Mucosa of descending colon (tissue), 3 donors: Measurements from ENCODE around the gene XYLT2. TPM values are rescaled to one million over a fixed set of nuclear protein-coding genes. Genes with fewer than 3 reads are reported as not detected.
"Not testable (repeated sequence)": the region's sequence is repeated elsewhere in the genome, so short reads cannot be mapped to it uniquely, and the experiment has no call there.

Experiments used
- ATAC-seq: fragments of 200-7000 bp; cut with Tn5 transposase; one replicate; pipeline ENCODE4 v1.9.1; 2020; ENCODE audit warnings: mild to moderate bottlenecking, moderate library complexity
- DNase-seq, 3 donors: peaks; one replicate each; pipeline ENCODE4 v3.0.0-alpha.2; 2020
- H3K36me3 ChIP-seq: fragments of 200-600 bp; one replicate; pipeline ENCODE4 v1.8.0; 2021; ENCODE audit warnings: low read depth, mild to moderate bottlenecking
- H3K4me1 ChIP-seq: fragments of 200-600 bp; one replicate; pipeline ENCODE4 v1.8.0; 2021; ENCODE audit warnings: low read depth, mild to moderate bottlenecking
- H3K4me3 ChIP-seq: fragments of 200-600 bp; one replicate; pipeline ENCODE4 v1.8.0; 2021; ENCODE audit warnings: mild to moderate bottlenecking
- H3K9me3 ChIP-seq: fragments of 200-600 bp; one replicate; pipeline ENCODE4 v1.8.0; 2021; ENCODE audit warnings: mild to moderate bottlenecking
- intact Hi-C, 2 donors: fragments of 100-400 bp; cut with DNase I in 1 of 2; cut with micrococcal nuclease in 1 of 2; formaldehyde crosslinking; loops; one replicate each; pipeline versions ENCODE4 v1.11.0 to v1.11.1; 2022; cut with DNase I, micrococcal nuclease
- total RNA-seq, 3 donors: library from RNA; stranded (reverse); fragmentation: NEBNext Ultra II Directional in 2 of 3; extraction: Animal tissue kit (Norgen Biotek cat#: 25700) in 2 of 3; gene quantifications; one replicate each; pipeline versions ENCODE4 v1.2.1 to v1.2.4, GENCODE V29; 2021 to 2023
- TF ChIP-seq, protein P1 (sequence below): fragments of 200-600 bp; IDR thresholded peaks from one replicate; pipeline ENCODE4 v1.8.0; 2022; ENCODE audit warnings: antibody characterized with exemption, mild to moderate bottlenecking
- donor health status: DM: no; HTN: no; CAD: no; lungs with moderate emphysema.
- donor health status: DM: no; HTN: no; CAD: no.
- donor health status: DM: no; HTN: yes; CAD: no.

The XYLT2 gene
- total RNA-seq, 3 donors from 2014 or later = 14.7 to 20.0 (median 18.4) TPM

DNA sequence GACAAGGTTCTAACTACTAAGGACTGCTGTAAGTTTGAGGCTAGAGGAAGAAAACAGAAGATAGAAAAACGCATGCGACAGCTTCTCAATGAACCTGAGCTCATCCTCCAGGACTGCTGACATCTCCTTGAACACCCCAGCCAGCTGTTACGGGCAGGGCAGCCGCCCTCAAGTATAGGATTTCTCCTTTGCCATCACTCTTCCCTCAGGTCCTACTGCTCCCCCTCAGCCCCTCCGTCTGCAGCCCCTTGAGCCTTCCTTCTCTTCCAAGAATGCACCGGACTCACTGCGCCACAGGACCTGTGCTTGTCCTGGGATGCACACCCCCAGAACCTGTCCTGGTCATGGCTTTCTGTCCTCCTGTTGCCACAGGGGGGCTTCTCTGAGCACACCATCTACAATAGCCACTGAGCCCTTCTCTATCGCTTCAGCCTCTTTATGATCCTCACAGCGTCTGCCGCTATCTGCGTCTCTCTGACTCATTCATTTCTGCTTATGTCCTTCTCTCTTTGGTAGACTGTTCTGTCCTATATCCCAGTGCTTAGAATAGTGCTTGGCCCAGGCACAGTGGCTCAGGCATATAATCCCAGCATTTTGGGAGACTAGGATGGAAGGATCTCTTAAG is 15.7 kb upstream of the XYLT2 start:
- intact Hi-C loops = no loop called here
- DNase-seq = no peak
- Histone ChIP-seq H3K4me3 (no peak overlapping the region), H3K4me1 (no peaks in the 10 kb centered on the region), H3K9me3 (no peaks in the 10 kb centered on the region), H3K36me3 (no peaks in the 10 kb centered on the region)
- TF ChIP-seq, protein P1, sequence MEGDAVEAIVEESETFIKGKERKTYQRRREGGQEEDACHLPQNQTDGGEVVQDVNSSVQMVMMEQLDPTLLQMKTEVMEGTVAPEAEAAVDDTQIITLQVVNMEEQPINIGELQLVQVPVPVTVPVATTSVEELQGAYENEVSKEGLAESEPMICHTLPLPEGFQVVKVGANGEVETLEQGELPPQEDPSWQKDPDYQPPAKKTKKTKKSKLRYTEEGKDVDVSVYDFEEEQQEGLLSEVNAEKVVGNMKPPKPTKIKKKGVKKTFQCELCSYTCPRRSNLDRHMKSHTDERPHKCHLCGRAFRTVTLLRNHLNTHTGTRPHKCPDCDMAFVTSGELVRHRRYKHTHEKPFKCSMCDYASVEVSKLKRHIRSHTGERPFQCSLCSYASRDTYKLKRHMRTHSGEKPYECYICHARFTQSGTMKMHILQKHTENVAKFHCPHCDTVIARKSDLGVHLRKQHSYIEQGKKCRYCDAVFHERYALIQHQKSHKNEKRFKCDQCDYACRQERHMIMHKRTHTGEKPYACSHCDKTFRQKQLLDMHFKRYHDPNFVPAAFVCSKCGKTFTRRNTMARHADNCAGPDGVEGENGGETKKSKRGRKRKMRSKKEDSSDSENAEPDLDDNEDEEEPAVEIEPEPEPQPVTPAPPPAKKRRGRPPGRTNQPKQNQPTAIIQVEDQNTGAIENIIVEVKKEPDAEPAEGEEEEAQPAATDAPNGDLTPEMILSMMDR = no peak
- ATAC-seq = no peak

DNA sequence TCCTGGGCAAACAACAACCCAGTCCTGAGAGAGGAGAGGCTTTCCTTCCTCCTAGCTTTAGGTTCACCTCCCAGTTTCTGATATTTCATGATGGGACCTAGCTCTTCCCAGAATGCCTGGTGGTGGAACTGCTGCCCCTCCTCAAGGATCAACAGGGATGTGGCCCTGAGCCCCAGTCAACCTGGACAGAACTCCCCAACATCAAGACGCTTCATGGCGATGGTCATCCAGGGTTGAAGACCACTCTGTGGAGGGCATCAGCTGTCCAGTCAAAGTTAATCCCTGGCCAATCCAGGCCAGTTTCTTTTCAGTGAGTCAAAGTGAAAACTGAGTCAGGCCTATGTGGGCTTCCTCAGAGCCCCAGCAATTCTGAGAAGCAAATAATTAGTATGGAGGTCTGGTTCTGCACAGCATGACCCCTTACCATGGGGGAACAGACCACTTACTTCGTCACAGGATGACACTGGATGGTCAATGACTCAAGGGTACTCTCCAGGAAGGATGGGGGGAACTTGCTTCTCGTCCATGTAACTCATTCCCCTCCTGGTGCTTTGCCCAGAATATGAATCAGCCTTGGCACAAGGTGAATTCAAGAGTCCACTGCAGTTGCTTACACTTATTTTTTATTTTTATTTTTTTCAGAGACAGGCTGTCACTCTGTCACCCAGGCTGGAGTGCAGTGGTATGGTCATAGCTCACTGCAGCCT is 14.7 kb upstream of the XYLT2 start:
- TF ChIP-seq, protein P1 = no peak
- ATAC-seq = no peak

DNA sequence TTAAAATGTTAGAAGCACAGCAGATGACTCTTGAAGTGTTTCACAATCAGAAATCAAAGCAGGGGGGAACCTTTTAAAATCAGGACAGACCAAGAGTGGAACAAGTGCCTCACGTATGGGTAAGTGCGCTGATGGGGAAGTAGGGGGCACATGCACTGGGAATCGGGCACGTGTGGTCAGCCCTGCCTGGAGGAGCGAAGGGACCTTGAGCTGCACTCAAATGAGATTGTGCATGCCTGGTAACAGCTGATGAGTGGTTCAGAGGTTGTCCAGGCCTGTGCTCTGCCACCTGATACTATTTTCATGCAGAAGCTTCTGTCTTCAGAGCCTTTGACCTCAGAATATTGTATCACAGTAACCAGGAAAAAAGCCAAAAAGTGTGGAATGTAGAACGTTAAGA is 13.7 kb upstream of the XYLT2 start:
- ATAC-seq = no peak
- Histone ChIP-seq H3K9me3 (no peaks in the 10 kb centered on the region), H3K4me1 (no peaks in the 10 kb centered on the region), H3K4me3 (no peak overlapping the region), H3K36me3 (no peaks in the 10 kb centered on the region)
- intact Hi-C loops = no loop called here
- TF ChIP-seq, protein P1 = no peak
- DNase-seq = no peak

More for the DNA sequence above, 14.7 kb upstream of the XYLT2 start:
- Histone ChIP-seq H3K4me1 (no peaks in the 10 kb centered on the region), H3K9me3 (no peaks in the 10 kb centered on the region), H3K36me3 (no peaks in the 10 kb centered on the region), H3K4me3 (no peak overlapping the region)
- intact Hi-C loops = no loop called here
- DNase-seq = no peak

DNA sequence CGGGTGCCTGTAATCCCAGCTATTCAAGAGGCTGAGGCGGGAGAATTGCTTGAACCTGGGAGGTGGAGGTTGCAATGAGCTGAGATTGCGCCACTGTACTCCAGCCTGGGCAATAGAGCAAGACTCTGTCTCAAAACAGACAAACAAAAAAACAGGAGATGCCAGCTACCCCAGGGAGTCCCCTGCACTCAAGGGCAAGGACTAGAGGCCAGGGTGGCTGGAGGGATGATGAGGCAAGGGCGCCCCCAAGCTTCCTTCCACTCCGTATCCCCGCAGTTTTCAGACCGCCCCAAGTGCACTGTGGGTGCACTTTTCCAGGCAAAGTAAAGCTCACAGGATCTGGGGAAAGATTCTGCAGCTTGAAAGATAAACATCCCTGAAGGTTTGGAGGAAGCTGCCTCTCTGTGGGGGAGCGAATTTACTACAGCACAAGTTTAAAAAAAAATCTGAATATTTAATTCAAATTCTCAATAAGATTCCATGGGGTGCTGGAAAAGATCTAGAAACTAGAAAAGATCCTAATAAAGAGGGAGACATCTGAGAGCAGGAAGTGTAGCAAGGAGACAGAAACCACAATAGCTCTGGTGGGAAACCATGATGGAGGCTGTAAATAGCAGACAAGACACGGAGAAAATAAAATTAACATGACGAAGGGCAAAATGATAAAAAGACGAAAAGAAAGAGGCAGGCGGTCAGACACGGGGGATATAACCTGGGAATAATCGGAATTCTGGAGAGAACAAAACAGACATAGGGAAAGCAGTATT is 12.5 kb upstream of the XYLT2 start:
- intact Hi-C loops = not testable (repeated sequence)

DNA sequence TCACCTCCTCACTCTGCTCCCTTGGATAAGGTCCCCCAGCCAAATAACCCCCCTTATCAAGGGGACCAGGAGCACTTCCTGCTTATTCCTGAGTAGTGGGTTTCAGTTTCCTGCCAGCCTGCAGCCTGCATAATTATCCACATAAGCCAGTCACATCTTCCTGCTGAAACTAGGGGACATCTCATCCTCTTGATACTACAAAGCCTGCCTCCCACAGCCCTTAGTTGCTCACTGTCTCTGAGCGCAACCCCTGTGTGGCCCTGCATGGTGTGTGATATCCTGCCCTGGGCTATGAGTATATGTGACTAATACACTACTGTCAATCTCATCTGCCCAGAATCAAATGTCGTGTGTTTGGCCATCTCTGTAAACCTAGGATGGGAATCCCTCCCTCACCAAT is 8.0 kb upstream of the XYLT2 start:
- TF ChIP-seq, protein P1 = no peak
- H3K4me3 ChIP-seq = no peak overlapping the region
- H3K9me3 ChIP-seq = no peaks in the 10 kb centered on the region
- no peaks in the 10 kb centered on the region for H3K4me1 ChIP-seq
- ATAC-seq (no peak), DNase-seq (no peak)
- intact Hi-C loops = no loop called here
- no peaks in the 10 kb centered on the region for H3K36me3 ChIP-seq

More for the DNA sequence above, 12.5 kb upstream of the XYLT2 start:
- DNase-seq, H3K9me3 ChIP-seq, H3K4me1 ChIP-seq, H3K4me3 ChIP-seq, ATAC-seq, H3K36me3 ChIP-seq: not testable (repeated sequence)

DNA sequence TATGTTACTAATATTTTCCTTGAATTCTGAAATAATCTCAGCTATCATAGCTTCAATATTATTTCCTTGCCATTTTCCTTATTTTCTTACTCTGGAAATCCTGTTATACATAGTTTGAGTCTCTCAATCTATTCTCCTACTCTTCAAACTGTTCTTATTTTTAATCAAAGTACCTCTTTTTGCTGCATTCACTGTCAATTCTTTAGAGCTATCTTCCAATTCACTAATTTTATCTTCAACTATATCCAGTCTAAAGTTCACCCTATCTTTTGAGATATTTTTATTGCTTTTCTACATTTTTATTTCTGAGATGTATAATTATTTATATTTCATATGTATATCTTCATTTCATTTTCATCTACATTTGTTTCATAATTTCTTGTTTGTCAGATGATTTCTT is 7.3 kb upstream of the XYLT2 start:
- TF ChIP-seq, protein P1 = no peak
- no peak overlapping the region for H3K4me3 ChIP-seq
- ATAC-seq (no peak), DNase-seq (no peak)
- H3K36me3 ChIP-seq = no peaks in the 10 kb centered on the region
- intact Hi-C loops = no loop called here
- no peaks in the 10 kb centered on the region for H3K9me3 ChIP-seq
- no peaks in the 10 kb centered on the region for H3K4me1 ChIP-seq
